ENCODE results near the gene TSPAN9.

GRCh38 chr12:3320881-3321509 is 243.8 kb downstream of the TSPAN9 start:
- TF ChIP-seq, protein P1, sequence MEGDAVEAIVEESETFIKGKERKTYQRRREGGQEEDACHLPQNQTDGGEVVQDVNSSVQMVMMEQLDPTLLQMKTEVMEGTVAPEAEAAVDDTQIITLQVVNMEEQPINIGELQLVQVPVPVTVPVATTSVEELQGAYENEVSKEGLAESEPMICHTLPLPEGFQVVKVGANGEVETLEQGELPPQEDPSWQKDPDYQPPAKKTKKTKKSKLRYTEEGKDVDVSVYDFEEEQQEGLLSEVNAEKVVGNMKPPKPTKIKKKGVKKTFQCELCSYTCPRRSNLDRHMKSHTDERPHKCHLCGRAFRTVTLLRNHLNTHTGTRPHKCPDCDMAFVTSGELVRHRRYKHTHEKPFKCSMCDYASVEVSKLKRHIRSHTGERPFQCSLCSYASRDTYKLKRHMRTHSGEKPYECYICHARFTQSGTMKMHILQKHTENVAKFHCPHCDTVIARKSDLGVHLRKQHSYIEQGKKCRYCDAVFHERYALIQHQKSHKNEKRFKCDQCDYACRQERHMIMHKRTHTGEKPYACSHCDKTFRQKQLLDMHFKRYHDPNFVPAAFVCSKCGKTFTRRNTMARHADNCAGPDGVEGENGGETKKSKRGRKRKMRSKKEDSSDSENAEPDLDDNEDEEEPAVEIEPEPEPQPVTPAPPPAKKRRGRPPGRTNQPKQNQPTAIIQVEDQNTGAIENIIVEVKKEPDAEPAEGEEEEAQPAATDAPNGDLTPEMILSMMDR (IDR thresholded peaks at IDR 0.05) = no peak
- TF ChIP-seq POLR2A (IDR thresholded peaks at IDR 0.05) = no peak
